ENCODE results near the gene PPP4R3B. TPM values are rescaled to one million over a fixed set of nuclear protein-coding genes. Genes with fewer than 3 reads are reported as not detected.
"Not testable (repeated sequence)": the region's sequence is repeated elsewhere in the genome, so short reads cannot be mapped to it uniquely, and the experiment has no call there.

Gene PPP4R3B
- total RNA-seq, 2 experiments from 2014 or later, result 70.5 to 80.6 TPM

GRCh38 chr2:55585451-55586080, 31.9 kb downstream of the PPP4R3B start:
- DNase-seq (no peak), ATAC-seq (peak; percentile 30)
- intact Hi-C loops (cut with micrococcal nuclease), result no loop called here
- H3K9me3 Mint-ChIP-seq, result no peaks in the 10 kb centered on the region
- H3K36me3 Mint-ChIP-seq (ENCODE audit: low read depth), result peaks cover 22% of the 10 kb centered on the region
- ChIA-PET POLR2A (no interaction called here), CTCF (no interaction called here)
- H3K27me3 Mint-ChIP-seq, result no peaks in the 10 kb centered on the region
- H3K27ac Mint-ChIP-seq, result peak overlapping the region; percentile 85
- no peak overlapping the region for H3K4me3 Mint-ChIP-seq
- peaks cover 35% of the 10 kb centered on the region for H3K4me1 Mint-ChIP-seq (ENCODE audit: low read depth)
- TF ChIP-seq CTCF (IDR thresholded peaks at IDR 0.05), result no peak

GRCh38 chr2:55581874-55582547, 35.4 kb downstream of the PPP4R3B start:
- H3K4me3 Mint-ChIP-seq, result no peak overlapping the region
- ATAC-seq (no peak), DNase-seq (no peak)
- peak overlapping the region; percentile 59 for H3K27ac Mint-ChIP-seq
- H3K36me3 Mint-ChIP-seq (ENCODE audit: low read depth), result peaks cover 30% of the 10 kb centered on the region
- no peak for TF ChIP-seq CTCF (IDR thresholded peaks at IDR 0.05)
- H3K4me1 Mint-ChIP-seq (ENCODE audit: low read depth), result peaks cover 32% of the 10 kb centered on the region
- H3K9me3 Mint-ChIP-seq, result no peaks in the 10 kb centered on the region
- no peaks in the 10 kb centered on the region for H3K27me3 Mint-ChIP-seq
- POLR2A ChIA-PET, result interaction anchor here (0.7 kb wide), 1 partner anchor 14 kb away, joined by 3 read pairs; no protein-coding TSS in a partner anchor
- CTCF ChIA-PET, result no interaction called here
- intact Hi-C loops (cut with micrococcal nuclease), result no loop called here

- ATAC-seq (no peak), DNase-seq (no peak)
- no peaks in the 10 kb centered on the region for H3K9me3 Mint-ChIP-seq
- H3K27me3 Mint-ChIP-seq, result no peaks in the 10 kb centered on the region
- POLR2A ChIA-PET, result no interaction called here
- H3K36me3 Mint-ChIP-seq (ENCODE audit: low read depth), result peaks cover 31% of the 10 kb centered on the region
- H3K4me1 Mint-ChIP-seq (ENCODE audit: low read depth), result peaks cover 28% of the 10 kb centered on the region
- no peak overlapping the region for H3K4me3 Mint-ChIP-seq
- H3K27ac Mint-ChIP-seq, result peak overlapping the region; percentile 59
- no peak for TF ChIP-seq CTCF (IDR thresholded peaks at IDR 0.05)
- CTCF ChIA-PET, result no interaction called here
- intact Hi-C loops (cut with micrococcal nuclease), result no loop called here
These were observed 36.0 kb downstream of the PPP4R3B start for GRCh38 chr2:55581435-55581834.

GRCh38 chr2:55569002-55569401, 48.4 kb downstream of the PPP4R3B start:
- not testable (repeated sequence) for H3K4me3 Mint-ChIP-seq, ATAC-seq

GRCh38 chr2:55567298-55567697, 50.1 kb downstream of the PPP4R3B start:
- peaks cover 21% of the 10 kb centered on the region for H3K4me1 Mint-ChIP-seq (ENCODE audit: low read depth)
- DNase-seq (no peak), ATAC-seq (no peak)
- intact Hi-C loops (cut with micrococcal nuclease), result no loop called here
- H3K9me3 Mint-ChIP-seq, result peaks cover 1% of the 10 kb centered on the region
- peaks cover 38% of the 10 kb centered on the region for H3K36me3 Mint-ChIP-seq (ENCODE audit: low read depth)
- no peak for TF ChIP-seq CTCF (IDR thresholded peaks at IDR 0.05)
- ChIA-PET POLR2A (no interaction called here), CTCF (no interaction called here)
- H3K4me3 Mint-ChIP-seq, result no peak overlapping the region
- H3K27me3 Mint-ChIP-seq, result no peaks in the 10 kb centered on the region
- H3K27ac Mint-ChIP-seq, result peak overlapping the region; percentile 58

More at GRCh38 chr2:55569002-55569401, 48.4 kb downstream of the PPP4R3B start:
- CTCF ChIA-PET, result interaction anchor here (0.6 kb wide), 1 partner anchor 1377 kb away, joined by 3 read pairs; no protein-coding TSS in a partner anchor
- intact Hi-C loops (cut with micrococcal nuclease); H3K27me3 Mint-ChIP-seq; H3K9me3 Mint-ChIP-seq; DNase-seq; H3K27ac Mint-ChIP-seq; POLR2A ChIA-PET: not testable (repeated sequence)
- H3K4me1 Mint-ChIP-seq (ENCODE audit: low read depth), result peaks cover 21% of the 10 kb centered on the region
- H3K36me3 Mint-ChIP-seq (ENCODE audit: low read depth), result peaks cover 34% of the 10 kb centered on the region
